Common myeloid progenitor, CD34-positive (primary cell): ENCODE results near the gene NUBPL.
"Not testable (repeated sequence)": the region's sequence is repeated elsewhere in the genome, so short reads cannot be mapped to it uniquely, and the experiment has no call there.

Experiments used
- CTCF ChIA-PET: fragments of 350-600 bp; sonication (Branson Sonifier 250); formaldehyde crosslinking; loops from one replicate; lab custom pipeline; 2021; ENCODE audit warnings: antibody characterized with exemption; lab: Charles Lee
- POLR2A ChIA-PET: fragments of 350-600 bp; sonication (Branson Sonifier 250); formaldehyde crosslinking; loops from one replicate; lab custom pipeline; 2021; ENCODE audit warnings: antibody characterized with exemption; lab: Charles Lee
- DNase-seq, 3 donors: peaks; one replicate each; pipeline versions ENCODE4 v3.0.0 to v3.0.0-alpha.2; 2013
- H3K27ac ChIP-seq, 2 experiments: 1 replicate in 1 of 2; 2 replicates in 1 of 2; pipeline ENCODE4 v1.7.0; 2013; ENCODE audit warnings: inconsistent platforms in 2 of 2, low read length in 2 of 2, mild to moderate bottlenecking in 2 of 2, low read depth in 1 of 2, moderate library complexity in 1 of 2; ENCODE audit not compliant: severe bottlenecking in 2 of 2, insufficient read depth in 1 of 2, poor library complexity in 1 of 2
- H3K27me3 ChIP-seq, 5 experiments: replicated peaks in 2 of 5; 1 replicate in 3 of 5; 2 replicates in 2 of 5; pipeline versions ENCODE4 v1.6.1 to v1.7.0; 2013; ENCODE audit warnings: low read length in 4 of 5, mild to moderate bottlenecking in 2 of 5, moderate library complexity in 2 of 5, inconsistent platforms in 1 of 5; ENCODE audit not compliant: insufficient read depth in 5 of 5, control insufficient read depth in 4 of 5
- H3K36me3 ChIP-seq, 4 experiments: 1 replicate in 2 of 4; 2 replicates in 2 of 4; pipeline versions ENCODE4 v1.6.1 to v1.7.0; 2013; ENCODE audit warnings: low read length in 3 of 4, control low read depth in 1 of 4, mild to moderate bottlenecking in 1 of 4; ENCODE audit not compliant: control insufficient read depth in 4 of 4, insufficient read depth in 4 of 4
- H3K4me1 ChIP-seq, 4 experiments: 1 replicate in 3 of 4; 2 replicates in 1 of 4; pipeline versions ENCODE4 v1.6.1 to v1.7.1; 2013; ENCODE audit warnings: low read length in 3 of 4, mild to moderate bottlenecking in 3 of 4, control low read depth in 1 of 4, inconsistent platforms in 1 of 4, moderate library complexity in 1 of 4; ENCODE audit not compliant: control insufficient read depth in 4 of 4, insufficient read depth in 4 of 4; ENCODE audit errors: control extremely low read depth in 1 of 4
- H3K4me3 ChIP-seq, 7 experiments: 1 replicate in 4 of 7; 2 replicates in 3 of 7; pipeline versions ENCODE4 v1.5.1 to v1.7.0; 2013; ENCODE audit warnings: mild to moderate bottlenecking in 7 of 7, low read length in 6 of 7, moderate library complexity in 6 of 7, inconsistent platforms in 2 of 7, low read depth in 2 of 7, control low read depth in 1 of 7; ENCODE audit not compliant: insufficient read depth in 4 of 7, control insufficient read depth in 1 of 7; ENCODE audit errors: extremely low read depth in 1 of 7
- H3K9me3 ChIP-seq, 5 experiments: 1 replicate in 4 of 5; 2 replicates in 1 of 5; pipeline versions ENCODE4 v1.6.1 to v1.7.1; 2013; ENCODE audit warnings: low read length in 4 of 5, mild to moderate bottlenecking in 2 of 5, inconsistent platforms in 1 of 5, low read depth in 1 of 5, moderate library complexity in 1 of 5; ENCODE audit not compliant: control insufficient read depth in 4 of 5, insufficient read depth in 2 of 5; ENCODE audit errors: control extremely low read depth in 1 of 5
- WGBS: methylation state at CpG from one replicate; pipeline ENCODE4 v1.1.5; 2013; ENCODE audit not compliant: insufficient coverage; 5-methylcytosine and 5-hydroxymethylcytosine counted together

Gene NUBPL

DNA sequence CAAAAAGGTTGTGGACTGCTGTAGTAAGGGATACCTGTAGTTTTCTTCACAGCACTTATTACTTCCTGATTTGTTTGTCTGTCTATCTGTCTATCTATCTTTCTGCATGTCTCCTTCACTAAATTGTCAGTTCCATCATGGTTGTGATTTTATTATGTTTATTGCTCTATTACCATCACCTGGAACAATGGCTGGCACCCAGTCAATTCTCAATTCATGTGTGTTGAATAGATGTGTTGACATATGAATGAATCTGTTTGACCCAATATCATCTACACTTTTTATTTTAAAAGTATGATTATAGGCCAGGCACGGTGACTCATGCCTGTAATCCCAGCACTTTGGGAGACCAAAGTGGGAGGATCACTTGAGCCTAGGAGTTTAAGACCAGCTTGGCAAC lies 224.4 kb downstream of the NUBPL start:
- no CpG with 5 or more reads among the region's 1 CpG for WGBS
- Histone ChIP-seq H3K27me3 (no peaks in the 10 kb centered on the region), H3K36me3 (peaks cover 0 to 5% (median 2%) of the 10 kb centered on the region in 4 experiments), H3K27ac (no peak overlapping the region), H3K4me1 (no peaks in the 10 kb centered on the region), H3K4me3 (no peak overlapping the region), H3K9me3 (peaks cover 0 to 16% (median 3%) of the 10 kb centered on the region in 5 experiments)
- POLR2A ChIA-PET, result no interaction called here
- no peak for DNase-seq
- CTCF ChIA-PET, result no interaction called here

DNA sequence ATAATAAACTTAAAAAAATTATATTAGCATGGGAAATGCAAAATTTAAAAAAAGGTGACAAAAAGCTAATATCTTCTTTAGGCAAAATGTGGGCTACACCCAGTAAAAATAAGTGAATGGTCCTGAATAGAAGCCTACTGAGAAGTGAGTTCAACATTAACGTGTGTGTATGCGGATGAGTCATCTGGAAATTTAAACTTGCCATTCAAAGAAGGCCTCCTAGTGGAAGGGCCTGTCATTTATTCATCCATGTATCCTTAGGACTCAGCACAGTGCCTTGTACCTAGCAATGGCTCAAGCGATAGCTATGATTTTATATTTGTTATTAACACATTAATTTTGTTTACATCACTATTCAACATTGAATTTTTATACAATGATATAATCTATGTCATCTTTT lies 226.2 kb downstream of the NUBPL start:
- Histone ChIP-seq H3K36me3 (peaks cover 0 to 5% (median 2%) of the 10 kb centered on the region in 4 experiments), H3K4me3 (no peak overlapping the region), H3K4me1 (no peaks in the 10 kb centered on the region), H3K9me3 (peaks cover 0 to 8% (median 3%) of the 10 kb centered on the region in 5 experiments), H3K27me3 (no peaks in the 10 kb centered on the region), H3K27ac (no peak overlapping the region)
- DNase-seq, result no peak
- ChIA-PET CTCF (no interaction called here), POLR2A (no interaction called here)
- WGBS, result 100% methylated on average over 2 of the region's 3 CpGs

DNA sequence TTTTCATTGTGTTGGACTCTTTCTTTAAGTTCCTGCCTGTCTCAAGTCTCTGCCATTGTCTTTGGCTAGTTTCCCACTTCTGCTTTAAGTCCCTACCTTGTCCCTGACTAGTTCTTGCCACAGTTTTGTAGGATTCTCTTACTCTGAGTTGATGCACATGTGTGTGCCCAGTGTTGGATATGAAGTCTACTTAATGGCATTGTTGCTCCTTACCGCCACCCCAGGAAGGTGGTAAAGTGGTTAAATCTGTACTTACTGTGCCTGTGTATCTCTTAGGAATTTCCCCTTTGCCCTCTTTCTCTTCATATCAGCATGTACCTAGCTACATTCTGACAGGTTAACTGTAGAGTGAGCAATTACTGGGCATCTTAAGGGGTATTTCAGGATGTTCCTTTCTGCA lies 227.1 kb downstream of the NUBPL start:
- Histone ChIP-seq H3K9me3 (peaks cover 0 to 3% (median 0%) of the 10 kb centered on the region in 5 experiments), H3K27me3 (no peaks in the 10 kb centered on the region), H3K36me3 (peaks cover 0 to 5% (median 2%) of the 10 kb centered on the region in 4 experiments), H3K27ac (no peak overlapping the region), H3K4me3 (no peak overlapping the region), H3K4me1 (no peaks in the 10 kb centered on the region)
- WGBS, result no CpG with 5 or more reads among the region's 1 CpG
- POLR2A ChIA-PET, result no interaction called here
- CTCF ChIA-PET, result no interaction called here
- DNase-seq, result no peak

DNA sequence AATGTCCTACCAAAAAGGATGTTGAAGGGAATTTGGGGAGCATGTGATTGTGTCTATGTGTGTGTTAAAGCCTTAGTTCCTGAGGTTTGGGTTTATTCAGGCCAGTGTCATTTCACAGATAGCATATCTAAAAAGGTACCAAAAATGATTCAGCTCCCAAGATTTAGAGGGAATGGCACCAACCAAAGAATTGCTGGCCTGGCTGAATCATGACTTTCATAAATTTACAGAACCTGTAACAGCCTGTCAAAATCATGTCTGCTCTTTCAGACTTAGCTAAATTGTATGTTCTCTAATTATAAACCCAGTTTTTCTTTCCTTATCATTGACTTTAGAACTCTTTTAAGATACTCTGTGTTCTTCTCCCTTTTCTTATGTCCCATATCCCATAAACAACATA lies 231.5 kb downstream of the NUBPL start:
- ChIA-PET POLR2A (no interaction called here), CTCF (no interaction called here)
- no peaks in the 10 kb centered on the region for H3K4me1 ChIP-seq
- peaks cover 0 to 3% (median 0%) of the 10 kb centered on the region in 5 experiments for H3K9me3 ChIP-seq
- H3K27ac ChIP-seq, result no peak overlapping the region
- no peak for DNase-seq
- peaks cover 0 to 5% (median 1%) of the 10 kb centered on the region in 4 experiments for H3K36me3 ChIP-seq
- no peak overlapping the region for H3K4me3 ChIP-seq
- H3K27me3 ChIP-seq, result no peaks in the 10 kb centered on the region

DNA sequence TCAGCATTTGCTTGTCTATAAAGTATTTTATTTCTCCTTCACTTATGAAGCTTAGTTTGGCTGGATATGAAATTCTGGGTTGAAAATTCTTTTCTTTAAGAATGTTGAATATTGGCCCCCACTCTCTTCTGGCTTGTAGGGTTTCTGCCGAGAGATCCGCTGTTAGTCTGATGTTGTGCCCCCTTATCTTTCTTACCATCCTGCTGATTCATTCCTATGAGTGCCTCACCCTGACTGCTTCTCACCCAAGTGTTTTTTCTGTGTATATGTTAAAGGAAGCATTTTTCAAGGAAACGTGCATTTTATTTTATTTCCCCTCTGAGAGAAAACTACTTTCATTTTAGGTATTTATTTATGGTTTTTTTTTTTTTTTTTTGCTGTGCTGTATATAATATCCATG lies 236.7 kb downstream of the NUBPL start:
- WGBS, result no CpG with 5 or more reads among the region's 3 CpGs
- H3K27ac ChIP-seq, H3K4me1 ChIP-seq, H3K27me3 ChIP-seq, CTCF ChIA-PET, POLR2A ChIA-PET, H3K9me3 ChIP-seq, DNase-seq, H3K4me3 ChIP-seq: not testable (repeated sequence)
- peaks cover 0 to 13% (median 6%) of the 10 kb centered on the region in 4 experiments for H3K36me3 ChIP-seq

DNA sequence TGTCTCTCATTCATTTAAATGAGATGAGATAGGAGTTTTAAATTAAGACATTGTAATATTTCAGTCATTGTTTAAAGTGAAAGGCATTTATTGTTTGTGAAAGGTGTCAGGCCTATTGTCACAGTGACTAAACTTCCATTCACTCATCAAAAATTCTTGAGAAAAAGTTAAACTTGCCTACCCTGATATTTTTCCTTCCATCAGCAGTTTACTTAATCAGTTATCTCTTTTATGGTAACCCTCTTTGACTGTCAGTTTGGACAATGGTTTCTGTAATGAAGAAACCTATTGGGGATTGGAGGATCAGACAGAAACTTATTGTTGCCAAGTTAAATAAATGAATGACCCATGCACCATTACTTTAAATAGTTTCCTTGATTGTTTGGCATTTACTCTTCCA lies 241.6 kb downstream of the NUBPL start:
- H3K4me1 ChIP-seq, result peaks cover 0 to 4% (median 0%) of the 10 kb centered on the region in 4 experiments
- no peak overlapping the region for H3K4me3 ChIP-seq
- H3K27me3 ChIP-seq, result no peaks in the 10 kb centered on the region
- no peak overlapping the region for H3K27ac ChIP-seq
- POLR2A ChIA-PET, result no interaction called here
- CTCF ChIA-PET, result no interaction called here
- H3K36me3 ChIP-seq, result peaks cover 0 to 13% (median 6%) of the 10 kb centered on the region in 4 experiments
- DNase-seq, result no peak
- H3K9me3 ChIP-seq, result peaks cover 0 to 8% (median 2%) of the 10 kb centered on the region in 5 experiments

DNA sequence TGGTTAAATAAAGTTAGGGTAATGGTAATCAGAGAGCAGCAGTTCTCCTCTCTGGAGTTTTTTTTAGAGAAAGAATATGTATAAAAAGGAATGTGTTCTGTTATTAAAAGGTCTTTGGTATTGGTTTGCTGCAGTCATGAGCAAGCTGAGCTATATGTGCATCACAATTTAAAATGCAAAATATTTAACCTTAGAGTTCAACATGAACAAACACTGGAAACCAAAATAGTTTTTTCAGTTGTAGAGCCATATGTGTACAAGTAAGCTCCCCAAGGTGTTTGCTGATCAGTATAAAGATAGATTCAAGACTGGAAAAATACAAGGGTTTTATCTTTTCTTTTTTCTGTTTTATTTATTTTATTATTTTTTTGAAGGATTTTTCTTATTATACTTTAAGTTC lies 245.0 kb downstream of the NUBPL start:
- H3K9me3 ChIP-seq, result peaks cover 0 to 2% (median under 1%) of the 10 kb centered on the region in 5 experiments
- no peaks in the 10 kb centered on the region for H3K27me3 ChIP-seq
- no peak overlapping the region for H3K27ac ChIP-seq
- DNase-seq, result no peak
- POLR2A ChIA-PET, result no interaction called here
- no peaks in the 10 kb centered on the region for H3K4me1 ChIP-seq
- CTCF ChIA-PET, result no interaction called here
- H3K4me3 ChIP-seq, result no peak overlapping the region
- H3K36me3 ChIP-seq, result peaks cover 0 to 3% (median 0%) of the 10 kb centered on the region in 4 experiments
